Psoas muscle (tissue), 8 donors: ENCODE measurements around the gene SAMD11. TPM values are rescaled to one million over a fixed set of nuclear protein-coding genes. Genes with fewer than 3 reads are reported as not detected.

Source experiments
- ATAC-seq, 4 donors: fragments of 200-7000 bp; cut with Tn5 transposase; one replicate each; pipeline ENCODE4 v1.9.1; 2020; ENCODE audit warnings: moderate library complexity in 3 of 4, mild to moderate bottlenecking in 2 of 4
- DNase-seq, 2 donors: peaks; one replicate each; pipeline ENCODE4 v3.0.0-alpha.2; 2020
- H3K27ac ChIP-seq: fragments of 200-600 bp; one replicate; pipeline ENCODE4 v1.8.0; 2022
- H3K27me3 ChIP-seq, 3 donors: fragments of 200-600 bp in 1 of 3; one replicate each; pipeline versions ENCODE4 v1.6.1 to v1.8.0; 2013 to 2022; ENCODE audit warnings: low read length in 2 of 3, mild to moderate bottlenecking in 2 of 3, moderate library complexity in 1 of 3; ENCODE audit not compliant: insufficient read depth in 3 of 3
- H3K36me3 ChIP-seq, 2 donors: fragments of 200-600 bp in 1 of 2; one replicate each; pipeline versions ENCODE4 v1.6.1 to v1.8.0; 2013 to 2022; ENCODE audit warnings: low read depth in 1 of 2, mild to moderate bottlenecking in 1 of 2, moderate library complexity in 1 of 2; ENCODE audit not compliant: insufficient read depth in 1 of 2
- H3K4me1 ChIP-seq: fragments of 200-600 bp; one replicate; pipeline ENCODE4 v1.8.0; 2022
- H3K4me3 ChIP-seq: fragments of 200-600 bp; one replicate; pipeline ENCODE4 v1.8.0; 2022; ENCODE audit warnings: mild to moderate bottlenecking
- H3K9me3 ChIP-seq: fragments of 200-600 bp; one replicate; pipeline ENCODE4 v1.8.0; 2022
- WGBS, 3 donors: extraction: QIAGEN DNeasy Blood & Tissue Kit; methylation state at CpG; one replicate each; pipeline versions ENCODE4 v1.1.6 to v1.1.7; 2013; 5-methylcytosine and 5-hydroxymethylcytosine counted together
- intact Hi-C, 2 donors: fragments of 100-400 bp; cut with DNase I; formaldehyde crosslinking; loops; one replicate each; pipeline versions ENCODE4 v1.11.0 to v1.14.2; 2022
- polyA plus RNA-seq, 3 donors: library from polyadenylated mRNA; stranded (reverse); fragments of 200-250 nt; gene quantifications; one replicate each; pipeline ENCODE4 v1.2.3, GENCODE V29; 2013
- total RNA-seq, 4 donors: library from RNA; stranded (reverse); fragmentation: NEBNext Ultra II Directional in 2 of 4; extraction: Animal tissue kit (Norgen Biotek cat#: 25700) in 2 of 4; gene quantifications; one replicate each; pipeline versions ENCODE4 v1.2.1 to v1.2.4, GENCODE V29; 2021 to 2023
- TF ChIP-seq, protein P1 (sequence below): fragments of 200-600 bp; IDR thresholded peaks from one replicate; pipeline ENCODE4 v1.8.0; 2022; ENCODE audit warnings: antibody characterized with exemption
- donor health status: healthy with polysubstance abuse.
- donor health status: DM: no; HTN: no; CAD: no; lungs with moderate emphysema.
- donor health status: Bipolar disorder and iron deficiency.
- donor health status: healthy.
- donor health status: DM: yes; HTN: yes; CAD: no.
- donor health status: DM: no; HTN: no; CAD: no.
- donor health status: DM: no; HTN: no; CAD: no.
- donor health status: DM: yes; HTN: yes; CAD: no.

Gene SAMD11
- total and polyA plus RNA-seq, 7 donors: 0.28 to 6.9 (median 1.0) TPM; not detected in 1

DNA sequence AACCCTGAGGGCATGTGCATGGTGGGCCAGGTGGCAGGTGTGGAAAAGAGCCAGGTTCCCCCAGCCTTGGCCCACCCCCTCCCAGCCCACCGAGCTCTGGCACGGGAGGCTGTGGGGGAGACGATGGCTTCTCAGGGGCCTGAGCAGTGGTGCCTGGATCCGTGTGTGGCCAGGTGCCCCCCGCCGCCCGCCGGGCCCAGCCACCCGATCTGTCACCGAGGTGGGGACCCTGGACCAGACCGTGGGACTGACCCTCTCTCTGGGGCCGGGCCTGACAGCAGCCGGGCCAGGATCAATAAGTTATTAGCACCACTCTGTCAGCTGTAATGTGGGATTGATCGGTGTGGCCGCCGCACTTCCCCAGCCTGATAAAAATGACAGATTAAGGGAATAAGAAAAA is 13.8 kb downstream of the SAMD11 start:
- Histone ChIP-seq H3K4me1 (peaks cover 23% of the 10 kb centered on the region), H3K27me3 (peaks cover 0 to 86% (median 33%) of the 10 kb centered on the region in 3 donors), H3K36me3 (no peaks in the 10 kb centered on the region), H3K27ac (no peak overlapping the region), H3K4me3 (no peak overlapping the region), H3K9me3 (no peaks in the 10 kb centered on the region)
- DNase-seq: no peak
- intact Hi-C loops: no loop called here
- TF ChIP-seq, protein P1, sequence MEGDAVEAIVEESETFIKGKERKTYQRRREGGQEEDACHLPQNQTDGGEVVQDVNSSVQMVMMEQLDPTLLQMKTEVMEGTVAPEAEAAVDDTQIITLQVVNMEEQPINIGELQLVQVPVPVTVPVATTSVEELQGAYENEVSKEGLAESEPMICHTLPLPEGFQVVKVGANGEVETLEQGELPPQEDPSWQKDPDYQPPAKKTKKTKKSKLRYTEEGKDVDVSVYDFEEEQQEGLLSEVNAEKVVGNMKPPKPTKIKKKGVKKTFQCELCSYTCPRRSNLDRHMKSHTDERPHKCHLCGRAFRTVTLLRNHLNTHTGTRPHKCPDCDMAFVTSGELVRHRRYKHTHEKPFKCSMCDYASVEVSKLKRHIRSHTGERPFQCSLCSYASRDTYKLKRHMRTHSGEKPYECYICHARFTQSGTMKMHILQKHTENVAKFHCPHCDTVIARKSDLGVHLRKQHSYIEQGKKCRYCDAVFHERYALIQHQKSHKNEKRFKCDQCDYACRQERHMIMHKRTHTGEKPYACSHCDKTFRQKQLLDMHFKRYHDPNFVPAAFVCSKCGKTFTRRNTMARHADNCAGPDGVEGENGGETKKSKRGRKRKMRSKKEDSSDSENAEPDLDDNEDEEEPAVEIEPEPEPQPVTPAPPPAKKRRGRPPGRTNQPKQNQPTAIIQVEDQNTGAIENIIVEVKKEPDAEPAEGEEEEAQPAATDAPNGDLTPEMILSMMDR: no peak
- WGBS, 3 donors: 82 to 86% (median 84%) methylated on average over 16 of the region's 16 CpGs
- no peak for ATAC-seq

DNA sequence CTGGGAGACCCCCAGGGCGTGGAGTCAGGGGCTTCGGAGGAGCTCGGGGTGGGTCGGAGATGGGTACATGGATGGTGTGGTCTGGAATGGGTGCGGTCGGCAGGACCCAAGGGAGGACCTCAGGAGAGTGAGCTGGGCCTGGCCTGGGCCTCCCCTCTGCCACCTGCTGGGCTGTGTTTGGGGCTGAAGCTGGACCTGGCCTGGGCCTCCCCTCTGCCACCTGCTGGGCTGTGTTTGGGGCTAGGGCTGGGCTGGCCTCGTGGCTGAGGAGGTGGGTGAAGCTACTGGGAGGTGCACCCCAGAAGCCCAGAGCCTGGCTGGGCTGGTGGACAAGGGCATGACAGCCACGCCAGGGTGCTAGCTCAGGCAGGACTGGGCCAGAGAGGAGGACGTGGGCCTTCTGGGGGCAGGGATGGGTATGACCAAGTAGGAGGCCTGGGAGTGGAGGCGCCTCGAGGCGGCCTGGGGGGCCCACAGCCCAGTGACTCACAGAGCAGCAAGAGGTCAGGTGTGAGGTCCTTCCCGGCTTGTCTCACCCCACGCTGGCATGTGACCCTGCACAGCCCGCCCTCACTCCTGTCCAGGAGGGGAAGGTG is 14.5 kb downstream of the SAMD11 start:
- intact Hi-C loops: no loop called here
- peaks cover 0 to 86% (median 36%) of the 10 kb centered on the region in 3 donors for H3K27me3 ChIP-seq
- DNase-seq: no peak
- no peaks in the 10 kb centered on the region for H3K9me3 ChIP-seq
- H3K27ac ChIP-seq: no peak overlapping the region
- 64 to 74% (median 69%) methylated on average over 12 to 15 of the region's 15 CpGs for WGBS, 3 donors
- H3K4me1 ChIP-seq: peaks cover 26% of the 10 kb centered on the region
- peak; percentile 51 to 68 (median 62) for ATAC-seq
- TF ChIP-seq, protein P1: peak; percentile 42
- no peak overlapping the region for H3K4me3 ChIP-seq
- no peaks in the 10 kb centered on the region for H3K36me3 ChIP-seq

DNA sequence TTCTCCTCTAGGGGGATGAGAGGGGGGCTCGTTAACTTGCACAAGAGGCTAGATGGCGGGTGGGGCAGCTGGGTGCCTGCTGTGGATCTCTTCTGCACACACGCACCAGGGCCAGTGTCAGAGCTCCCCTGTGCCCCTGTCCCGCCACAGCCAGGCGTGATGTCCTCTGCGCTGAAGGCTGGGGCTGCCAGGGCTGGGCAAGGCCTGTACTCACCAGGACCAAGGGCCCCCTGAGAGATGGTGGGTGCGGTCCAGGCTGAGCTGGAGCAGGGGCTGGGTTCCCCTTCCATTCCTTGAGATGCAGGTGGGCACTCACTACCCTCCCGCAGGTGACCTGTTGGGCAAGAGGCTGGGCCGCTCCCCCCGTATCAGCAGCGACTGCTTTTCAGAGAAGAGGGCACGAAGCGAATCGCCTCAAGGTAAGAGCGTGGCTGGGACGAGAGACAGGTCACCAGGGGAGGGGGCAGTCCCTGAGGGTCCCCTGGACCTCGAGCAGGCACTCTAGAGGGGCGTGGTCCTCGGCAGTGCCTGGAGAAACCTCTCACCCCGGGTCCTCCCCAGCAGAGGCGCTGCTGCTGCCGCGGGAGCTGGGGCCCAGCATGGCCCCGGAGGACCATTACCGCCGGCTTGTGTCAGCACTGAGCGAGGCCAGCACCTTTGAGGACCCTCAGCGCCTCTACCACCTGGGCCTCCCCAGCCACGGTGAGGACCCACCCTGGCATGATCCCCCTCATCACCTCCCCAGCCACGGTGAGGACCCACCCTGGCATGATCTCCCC is 15.2 kb downstream of the SAMD11 start:
- no peak for DNase-seq
- H3K9me3 ChIP-seq: no peaks in the 10 kb centered on the region
- intact Hi-C loops: loop anchor here in 1 of 2 donors (1.0 kb wide), 1 partner anchor 35 kb away; no protein-coding TSS in a partner anchor
- 71 to 79% (median 74%) methylated on average over 29 to 30 of the region's 30 CpGs for WGBS, 3 donors
- TF ChIP-seq, protein P1: no peak
- H3K4me3 ChIP-seq: no peak overlapping the region
- H3K27ac ChIP-seq: no peak overlapping the region
- H3K36me3 ChIP-seq: no peaks in the 10 kb centered on the region
- ATAC-seq: no peak
- peaks cover 26% of the 10 kb centered on the region for H3K4me1 ChIP-seq
- H3K27me3 ChIP-seq: peaks cover 0 to 86% (median 37%) of the 10 kb centered on the region in 3 donors

DNA sequence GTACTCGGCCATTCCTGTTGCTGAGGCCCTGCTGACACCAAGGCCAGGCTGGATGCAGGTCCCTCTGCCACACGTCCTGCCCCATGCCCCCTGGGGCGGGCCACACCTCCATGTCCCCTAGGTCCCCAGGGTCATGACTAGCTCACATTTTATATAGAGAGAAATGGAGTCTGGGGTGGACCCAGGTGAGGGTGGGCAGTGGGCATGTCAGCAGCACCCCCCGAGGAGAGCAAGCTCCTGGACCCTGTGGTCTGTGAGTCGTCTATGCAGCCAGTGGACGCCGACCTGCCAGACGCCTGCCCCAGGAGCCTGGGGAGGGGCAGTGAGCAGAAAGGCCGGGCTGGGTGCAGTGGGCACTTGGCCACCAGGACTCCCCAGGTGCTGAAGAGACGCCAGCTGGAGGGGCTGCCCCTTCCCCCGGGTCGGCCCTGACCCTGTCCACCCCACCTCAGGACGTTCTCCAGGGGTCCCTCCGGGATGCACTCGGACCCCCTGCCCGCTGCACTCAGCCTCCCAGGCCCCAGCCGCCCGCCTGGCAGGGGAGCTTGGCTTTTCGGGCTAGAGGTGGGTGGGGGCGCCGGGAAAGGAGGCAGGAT is 15.9 kb downstream of the SAMD11 start:
- DNase-seq (no peak), ATAC-seq (no peak)
- WGBS, 3 donors: 17 to 21% (median 20%) methylated on average over 14 to 21 of the region's 21 CpGs
- intact Hi-C loops: loop anchor here in 1 of 2 donors (1.0 kb wide), 1 partner anchor 35 kb away; no protein-coding TSS in a partner anchor
- peaks cover 0 to 86% (median 38%) of the 10 kb centered on the region in 3 donors for H3K27me3 ChIP-seq
- H3K4me3 ChIP-seq: peak overlapping the region; percentile 62
- peaks cover 0 to 2% of the 10 kb centered on the region in 2 donors for H3K36me3 ChIP-seq
- H3K9me3 ChIP-seq: no peaks in the 10 kb centered on the region
- TF ChIP-seq, protein P1: no peak
- H3K27ac ChIP-seq: no peak overlapping the region
- H3K4me1 ChIP-seq: peaks cover 26% of the 10 kb centered on the region
